Keratinocyte (primary cell): ENCODE measurements around the gene RAMP1.

ENCODE experiments used
- EZH2 ChIP-seq: IDR thresholded peaks from one replicate; pipeline ENCODE4 v1.6.1; 2012; ENCODE audit warnings: inconsistent platforms, mild to moderate bottlenecking, low read length, moderate library complexity
- TF ChIP-seq, protein P1 (sequence below), 3 experiments: IDR thresholded peaks in 1 of 3; conservative IDR thresholded peaks in 1 of 3; optimal IDR thresholded peaks in 1 of 3; 2 replicates in 2 of 3; 3 replicates in 1 of 3; pipeline versions ENCODE3 to v1.5.1; 2011; ENCODE audit warnings: low read length in 3 of 3, mild to moderate bottlenecking in 3 of 3, moderate library complexity in 2 of 3, control low read depth in 1 of 3, inconsistent platforms in 1 of 3; ENCODE audit not compliant: insufficient read depth in 2 of 3; ENCODE audit errors: extremely low read depth in 1 of 3

DNA sequence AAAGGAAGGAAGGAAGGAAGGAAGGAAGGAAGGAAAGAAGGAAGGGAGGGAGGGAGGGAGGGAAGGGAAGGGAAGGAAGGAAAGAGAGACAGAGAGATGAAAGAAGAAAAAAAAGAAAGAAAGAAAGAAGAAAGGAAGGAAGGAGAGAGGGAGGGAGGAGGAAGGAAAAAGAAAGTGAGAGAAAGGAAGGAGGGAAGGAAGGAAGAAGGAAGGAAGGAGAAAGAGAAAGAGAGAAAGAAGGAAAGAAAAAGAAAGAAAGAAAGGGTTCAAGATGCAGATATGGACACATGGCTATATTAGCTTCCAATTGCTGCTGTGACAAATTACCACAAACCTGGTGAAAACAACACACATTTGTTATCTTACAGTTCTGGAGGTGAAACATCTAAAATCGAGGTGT is 87.0 kb downstream of the RAMP1 start:
- TF ChIP-seq, protein P1, sequence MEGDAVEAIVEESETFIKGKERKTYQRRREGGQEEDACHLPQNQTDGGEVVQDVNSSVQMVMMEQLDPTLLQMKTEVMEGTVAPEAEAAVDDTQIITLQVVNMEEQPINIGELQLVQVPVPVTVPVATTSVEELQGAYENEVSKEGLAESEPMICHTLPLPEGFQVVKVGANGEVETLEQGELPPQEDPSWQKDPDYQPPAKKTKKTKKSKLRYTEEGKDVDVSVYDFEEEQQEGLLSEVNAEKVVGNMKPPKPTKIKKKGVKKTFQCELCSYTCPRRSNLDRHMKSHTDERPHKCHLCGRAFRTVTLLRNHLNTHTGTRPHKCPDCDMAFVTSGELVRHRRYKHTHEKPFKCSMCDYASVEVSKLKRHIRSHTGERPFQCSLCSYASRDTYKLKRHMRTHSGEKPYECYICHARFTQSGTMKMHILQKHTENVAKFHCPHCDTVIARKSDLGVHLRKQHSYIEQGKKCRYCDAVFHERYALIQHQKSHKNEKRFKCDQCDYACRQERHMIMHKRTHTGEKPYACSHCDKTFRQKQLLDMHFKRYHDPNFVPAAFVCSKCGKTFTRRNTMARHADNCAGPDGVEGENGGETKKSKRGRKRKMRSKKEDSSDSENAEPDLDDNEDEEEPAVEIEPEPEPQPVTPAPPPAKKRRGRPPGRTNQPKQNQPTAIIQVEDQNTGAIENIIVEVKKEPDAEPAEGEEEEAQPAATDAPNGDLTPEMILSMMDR (optimal IDR thresholded peaks at IDR 0.05 in 1 of 3, IDR thresholded peaks at IDR 0.05 in 1 of 3, conservative IDR thresholded peaks at IDR 0.05 in 1 of 3; ENCODE audit: extremely low read depth in 1 of 3, insufficient read depth in 2 of 3, low read length in 3 of 3), result no peak
- TF ChIP-seq EZH2, result no peak
